HL-60 (cell line): ENCODE results near the gene BIN2.
A peak's percentile ranks its signal among the peaks of the same experiment; 100 is the strongest.

Experiments used
- SPI1 ChIP-seq: IDR thresholded peaks from 2 replicates; pipeline ENCODE4 v1.6.1; 2012; ENCODE audit warnings: low read depth, mild to moderate bottlenecking, borderline replicate concordance
- TF ChIP-seq, protein P1 (sequence below): IDR thresholded peaks from one replicate; pipeline ENCODE4 v1.5.1; 2011; ENCODE audit warnings: low read length, control low read depth, inconsistent platforms; ENCODE audit not compliant: insufficient read depth

- TF ChIP-seq, protein P1, sequence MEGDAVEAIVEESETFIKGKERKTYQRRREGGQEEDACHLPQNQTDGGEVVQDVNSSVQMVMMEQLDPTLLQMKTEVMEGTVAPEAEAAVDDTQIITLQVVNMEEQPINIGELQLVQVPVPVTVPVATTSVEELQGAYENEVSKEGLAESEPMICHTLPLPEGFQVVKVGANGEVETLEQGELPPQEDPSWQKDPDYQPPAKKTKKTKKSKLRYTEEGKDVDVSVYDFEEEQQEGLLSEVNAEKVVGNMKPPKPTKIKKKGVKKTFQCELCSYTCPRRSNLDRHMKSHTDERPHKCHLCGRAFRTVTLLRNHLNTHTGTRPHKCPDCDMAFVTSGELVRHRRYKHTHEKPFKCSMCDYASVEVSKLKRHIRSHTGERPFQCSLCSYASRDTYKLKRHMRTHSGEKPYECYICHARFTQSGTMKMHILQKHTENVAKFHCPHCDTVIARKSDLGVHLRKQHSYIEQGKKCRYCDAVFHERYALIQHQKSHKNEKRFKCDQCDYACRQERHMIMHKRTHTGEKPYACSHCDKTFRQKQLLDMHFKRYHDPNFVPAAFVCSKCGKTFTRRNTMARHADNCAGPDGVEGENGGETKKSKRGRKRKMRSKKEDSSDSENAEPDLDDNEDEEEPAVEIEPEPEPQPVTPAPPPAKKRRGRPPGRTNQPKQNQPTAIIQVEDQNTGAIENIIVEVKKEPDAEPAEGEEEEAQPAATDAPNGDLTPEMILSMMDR: no peak
- peak; percentile 12; the same call in 1 of the 2 replicates for TF ChIP-seq SPI1
Observed at GRCh38 chr12:51357374-51358047, 33.5 kb upstream of the BIN2 start.
